Parathyroid adenoma (tissue), 2 donors: ENCODE data around the gene CDYL2.

ENCODE experiments used
- H2AFZ ChIP-seq: fragments of 300-600 bp; sonication (generic); one replicate; pipeline ENCODE4 v1.7.0; 2017; ENCODE audit warnings: antibody characterized with exemption, mild to moderate bottlenecking
- H3K27ac ChIP-seq: fragments of 300-600 bp; sonication (generic); one replicate; pipeline ENCODE4 v1.7.0; 2017
- H3K27me3 ChIP-seq: fragments of 300-600 bp; sonication (generic); one replicate; pipeline ENCODE4 v1.7.0; 2017; ENCODE audit warnings: low read length; ENCODE audit not compliant: control insufficient read depth, insufficient read depth
- H3K36me3 ChIP-seq: fragments of 300-600 bp; sonication (generic); one replicate; pipeline ENCODE4 v1.7.0; 2017; ENCODE audit warnings: low read length; ENCODE audit not compliant: control insufficient read depth, insufficient read depth
- H3K4me1 ChIP-seq: fragments of 300-600 bp; sonication (generic); one replicate; pipeline ENCODE4 v1.7.0; 2017; ENCODE audit warnings: control low read depth
- H3K4me2 ChIP-seq: fragments of 300-600 bp; sonication (generic); one replicate; pipeline ENCODE4 v1.7.0; 2017; ENCODE audit warnings: low read length
- H3K4me3 ChIP-seq: fragments of 300-600 bp; sonication (generic); one replicate; pipeline ENCODE4 v1.7.0; 2017; ENCODE audit warnings: low read depth, low read length
- H3K79me2 ChIP-seq: fragments of 300-600 bp; sonication (generic); one replicate; pipeline ENCODE4 v1.7.0; 2017; ENCODE audit warnings: control low read depth
- H3K9ac ChIP-seq: fragments of 300-600 bp; sonication (generic); one replicate; pipeline ENCODE4 v1.7.0; 2017; ENCODE audit warnings: mild to moderate bottlenecking
- H3K9me3 ChIP-seq: fragments of 300-600 bp; sonication (generic); one replicate; pipeline ENCODE4 v1.7.0; 2017; ENCODE audit warnings: low read length; ENCODE audit not compliant: control insufficient read depth
- TF ChIP-seq, protein P1 (sequence below): fragments of 300-600 bp; sonication (generic); IDR thresholded peaks from one replicate; pipeline ENCODE4 v1.7.0; 2017; ENCODE audit warnings: antibody characterized with exemption, mild to moderate bottlenecking
- donor health status: primary hyperparathyroidism.

CDYL2 gene

GRCh38 chr16:80703131-80704071, 101.0 kb downstream of the CDYL2 start:
- Histone ChIP-seq H3K4me1 (no peaks in the 10 kb centered on the region), H3K4me2 (no peak overlapping the region), H2AFZ (no peak overlapping the region), H3K27ac (no peak overlapping the region), H3K36me3 (no peaks in the 10 kb centered on the region), H3K4me3 (no peak overlapping the region), H3K79me2 (no peaks in the 10 kb centered on the region), H3K9me3 (no peaks in the 10 kb centered on the region), H3K27me3 (no peaks in the 10 kb centered on the region), H3K9ac (no peak overlapping the region)
- TF ChIP-seq, protein P1, sequence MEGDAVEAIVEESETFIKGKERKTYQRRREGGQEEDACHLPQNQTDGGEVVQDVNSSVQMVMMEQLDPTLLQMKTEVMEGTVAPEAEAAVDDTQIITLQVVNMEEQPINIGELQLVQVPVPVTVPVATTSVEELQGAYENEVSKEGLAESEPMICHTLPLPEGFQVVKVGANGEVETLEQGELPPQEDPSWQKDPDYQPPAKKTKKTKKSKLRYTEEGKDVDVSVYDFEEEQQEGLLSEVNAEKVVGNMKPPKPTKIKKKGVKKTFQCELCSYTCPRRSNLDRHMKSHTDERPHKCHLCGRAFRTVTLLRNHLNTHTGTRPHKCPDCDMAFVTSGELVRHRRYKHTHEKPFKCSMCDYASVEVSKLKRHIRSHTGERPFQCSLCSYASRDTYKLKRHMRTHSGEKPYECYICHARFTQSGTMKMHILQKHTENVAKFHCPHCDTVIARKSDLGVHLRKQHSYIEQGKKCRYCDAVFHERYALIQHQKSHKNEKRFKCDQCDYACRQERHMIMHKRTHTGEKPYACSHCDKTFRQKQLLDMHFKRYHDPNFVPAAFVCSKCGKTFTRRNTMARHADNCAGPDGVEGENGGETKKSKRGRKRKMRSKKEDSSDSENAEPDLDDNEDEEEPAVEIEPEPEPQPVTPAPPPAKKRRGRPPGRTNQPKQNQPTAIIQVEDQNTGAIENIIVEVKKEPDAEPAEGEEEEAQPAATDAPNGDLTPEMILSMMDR, result no peak

- Histone ChIP-seq H3K9me3 (no peaks in the 10 kb centered on the region), H3K4me2 (no peak overlapping the region), H3K27me3 (no peaks in the 10 kb centered on the region), H3K4me1 (no peaks in the 10 kb centered on the region), H3K27ac (no peak overlapping the region), H3K4me3 (no peak overlapping the region), H3K9ac (no peak overlapping the region), H2AFZ (no peak overlapping the region), H3K79me2 (no peaks in the 10 kb centered on the region), H3K36me3 (no peaks in the 10 kb centered on the region)
- TF ChIP-seq, protein P1, result no peak
These were observed 101.7 kb downstream of the CDYL2 start for GRCh38 chr16:80702696-80703095.

GRCh38 chr16:80700558-80700957, 103.8 kb downstream of the CDYL2 start:
- Histone ChIP-seq H2AFZ (no peak overlapping the region), H3K36me3 (no peaks in the 10 kb centered on the region), H3K4me1 (no peaks in the 10 kb centered on the region), H3K4me3 (no peak overlapping the region), H3K79me2 (no peaks in the 10 kb centered on the region), H3K9me3 (no peaks in the 10 kb centered on the region), H3K27ac (no peak overlapping the region), H3K27me3 (no peaks in the 10 kb centered on the region), H3K9ac (no peak overlapping the region), H3K4me2 (no peak overlapping the region)
- TF ChIP-seq, protein P1, result no peak

GRCh38 chr16:80695020-80695419, 109.4 kb downstream of the CDYL2 start:
- Histone ChIP-seq H3K4me1 (no peaks in the 10 kb centered on the region), H3K27ac (no peak overlapping the region), H2AFZ (no peak overlapping the region), H3K36me3 (no peaks in the 10 kb centered on the region), H3K9me3 (no peaks in the 10 kb centered on the region), H3K79me2 (no peaks in the 10 kb centered on the region), H3K27me3 (no peaks in the 10 kb centered on the region), H3K4me3 (no peak overlapping the region), H3K4me2 (no peak overlapping the region), H3K9ac (no peak overlapping the region)
- TF ChIP-seq, protein P1, result no peak

- no peaks in the 10 kb centered on the region for H3K36me3 ChIP-seq
- no peaks in the 10 kb centered on the region for H3K27me3 ChIP-seq
- H3K9me3 ChIP-seq, result no peaks in the 10 kb centered on the region
- H3K4me1 ChIP-seq, result peaks cover 2% of the 10 kb centered on the region
- no peak overlapping the region for H3K27ac ChIP-seq
- H3K4me2 ChIP-seq, result no peak overlapping the region
- no peak overlapping the region for H3K9ac ChIP-seq
- TF ChIP-seq, protein P1, result no peak
- H2AFZ ChIP-seq, result no peak overlapping the region
- no peaks in the 10 kb centered on the region for H3K79me2 ChIP-seq
- no peak overlapping the region for H3K4me3 ChIP-seq
These were observed 110.8 kb downstream of the CDYL2 start for GRCh38 chr16:80693553-80693952.
